WTC11 (cell line): ENCODE results near the gene NME4.
"Not testable (repeated sequence)": the region's sequence is repeated elsewhere in the genome, so short reads cannot be mapped to it uniquely, and the experiment has no call there.

Experiments used
- AR ChIP-seq: fragments of 250-450 bp; sonication (Bioruptor Pico); IDR thresholded peaks from 2 replicates; pipeline ENCODE4 v1.9.0; 2021; ENCODE audit warnings: mild to moderate bottlenecking
- ATF1 ChIP-seq: sonication (generic); formaldehyde crosslinking; IDR thresholded peaks from 2 replicates; pipeline ENCODE4 v1.8.1; 2023; ENCODE audit warnings: mild to moderate bottlenecking, moderate library complexity, missing genetic modification reagents
- CREB1 ChIP-seq: sonication (generic); formaldehyde crosslinking; IDR thresholded peaks from 2 replicates; pipeline ENCODE4 v1.8.0; 2023; ENCODE audit warnings: mild to moderate bottlenecking, missing genetic modification reagents
- CTCF ChIP-seq: fragments of 200-600 bp; IDR thresholded peaks from 2 replicates; pipeline ENCODE4 v1.8.0; 2022; ENCODE audit warnings: antibody characterized with exemption
- E2F4 ChIP-seq: sonication (generic); formaldehyde crosslinking; IDR thresholded peaks from 2 replicates; pipeline ENCODE4 v1.8.1; 2022; ENCODE audit warnings: low read depth, mild to moderate bottlenecking, moderate library complexity, missing genetic modification reagents, borderline replicate concordance
- JUN ChIP-seq: sonication (generic); formaldehyde crosslinking; IDR thresholded peaks from 2 replicates; pipeline ENCODE4 v1.8.0; 2023; ENCODE audit warnings: mild to moderate bottlenecking, missing genetic modification reagents
- MAX ChIP-seq: sonication (generic); formaldehyde crosslinking; IDR thresholded peaks from 2 replicates; pipeline ENCODE4 v1.8.0; 2022; ENCODE audit warnings: mild to moderate bottlenecking, missing genetic modification reagents
- NFE2L1 ChIP-seq: sonication (generic); formaldehyde crosslinking; IDR thresholded peaks from 2 replicates; pipeline ENCODE4 v1.8.1; 2023; ENCODE audit warnings: missing genetic modification reagents
- NR2C2 ChIP-seq: sonication (generic); formaldehyde crosslinking; IDR thresholded peaks from 2 replicates; pipeline ENCODE4 v1.8.0; 2022; ENCODE audit warnings: mild to moderate bottlenecking, missing genetic modification reagents
- USF1 ChIP-seq: sonication (generic); formaldehyde crosslinking; IDR thresholded peaks from 2 replicates; pipeline ENCODE4 v1.8.0; 2022; ENCODE audit warnings: mild to moderate bottlenecking, missing genetic modification reagents
- USF2 ChIP-seq: sonication (generic); formaldehyde crosslinking; IDR thresholded peaks from 2 replicates; pipeline ENCODE4 v1.8.1; 2023; ENCODE audit warnings: mild to moderate bottlenecking, missing genetic modification reagents, moderate library complexity
- ZBTB21 ChIP-seq: sonication (generic); formaldehyde crosslinking; IDR thresholded peaks from 2 replicates; pipeline ENCODE4 v1.8.1; 2023; ENCODE audit warnings: mild to moderate bottlenecking, missing genetic modification reagents, borderline replicate concordance
- ZNF281 ChIP-seq: sonication (generic); formaldehyde crosslinking; IDR thresholded peaks from 2 replicates; pipeline ENCODE4 v1.8.0; 2023; ENCODE audit warnings: mild to moderate bottlenecking, missing genetic modification reagents
- ZNF416 ChIP-seq: fragments of 250-450 bp; sonication (Bioruptor Pico); IDR thresholded peaks from 2 replicates; pipeline ENCODE4 v1.9.0; 2021; ENCODE audit warnings: mild to moderate bottlenecking, inconsistent platforms

- TF ChIP-seq CTCF; CREB1 (CRISPR knock-in tag); NR2C2 (CRISPR knock-in tag); JUN (CRISPR knock-in tag); ZBTB21; NFE2L1 (CRISPR knock-in tag); ATF1 (CRISPR knock-in tag); E2F4 (CRISPR knock-in tag); USF2 (CRISPR knock-in tag); MAX (CRISPR knock-in tag); AR (CRISPR knock-in tag); ZNF281; ZNF416 (CRISPR knock-in tag); USF1 (CRISPR knock-in tag): not testable (repeated sequence)
These were observed 48.5 kb upstream of the NME4 start for GRCh38 chr16:348495-348894.
